ES-I3 (cell line): ENCODE measurements around the gene KCNJ15.

ENCODE experiments used
- H3K36me3 ChIP-seq: 2 replicates; pipeline ENCODE4 v1.6.1; 2013; ENCODE audit warnings: mild to moderate bottlenecking, low read length, control low read depth, moderate library complexity; ENCODE audit not compliant: insufficient read depth
- H3K4me1 ChIP-seq: 2 replicates; pipeline ENCODE4 v1.6.1; 2013; ENCODE audit warnings: mild to moderate bottlenecking, control low read depth, low read length; ENCODE audit not compliant: insufficient read depth
- H3K9ac ChIP-seq: 2 replicates; pipeline ENCODE4 v1.6.1; 2013; ENCODE audit warnings: low read depth, mild to moderate bottlenecking, low read length, moderate library complexity
- H3K9me3 ChIP-seq: 2 replicates; pipeline ENCODE4 v1.6.1; 2013; ENCODE audit warnings: mild to moderate bottlenecking, low read length, moderate library complexity; ENCODE audit not compliant: control insufficient read depth, insufficient read depth

The KCNJ15 gene

GRCh38 chr21:38291874-38292273, 35.1 kb downstream of the KCNJ15 start:
- Histone ChIP-seq H3K9me3 (no peaks in the 10 kb centered on the region), H3K36me3 (no peaks in the 10 kb centered on the region), H3K9ac (no peak overlapping the region), H3K4me1 (peaks cover 3% of the 10 kb centered on the region)

- no peaks in the 10 kb centered on the region for H3K36me3 ChIP-seq
- no peak overlapping the region for H3K9ac ChIP-seq
- H3K9me3 ChIP-seq: no peaks in the 10 kb centered on the region
- H3K4me1 ChIP-seq: peaks cover 12% of the 10 kb centered on the region
Observed at GRCh38 chr21:38293113-38293512, 36.3 kb downstream of the KCNJ15 start.

GRCh38 chr21:38293765-38294164, 37.0 kb downstream of the KCNJ15 start:
- Histone ChIP-seq H3K9ac (no peak overlapping the region), H3K9me3 (no peaks in the 10 kb centered on the region), H3K4me1 (peaks cover 12% of the 10 kb centered on the region), H3K36me3 (no peaks in the 10 kb centered on the region)

GRCh38 chr21:38294609-38295008, 37.8 kb downstream of the KCNJ15 start:
- Histone ChIP-seq H3K36me3 (no peaks in the 10 kb centered on the region), H3K4me1 (peaks cover 12% of the 10 kb centered on the region), H3K9ac (no peak overlapping the region), H3K9me3 (no peaks in the 10 kb centered on the region)

- no peak overlapping the region for H3K9ac ChIP-seq
- H3K4me1 ChIP-seq: peaks cover 12% of the 10 kb centered on the region
- no peaks in the 10 kb centered on the region for H3K36me3 ChIP-seq
- H3K9me3 ChIP-seq: no peaks in the 10 kb centered on the region
Observed at GRCh38 chr21:38295997-38296764, 39.4 kb downstream of the KCNJ15 start.

- Histone ChIP-seq H3K4me1 (peaks cover 18% of the 10 kb centered on the region), H3K9me3 (no peaks in the 10 kb centered on the region), H3K36me3 (no peaks in the 10 kb centered on the region), H3K9ac (no peak overlapping the region)
Observed at GRCh38 chr21:38297194-38297631, 40.4 kb downstream of the KCNJ15 start.

- no peaks in the 10 kb centered on the region for H3K36me3 ChIP-seq
- no peaks in the 10 kb centered on the region for H3K9me3 ChIP-seq
- H3K4me1 ChIP-seq: peaks cover 18% of the 10 kb centered on the region
- no peak overlapping the region for H3K9ac ChIP-seq
Observed at GRCh38 chr21:38297871-38298270, 41.1 kb downstream of the KCNJ15 start.

- Histone ChIP-seq H3K9me3 (no peaks in the 10 kb centered on the region), H3K9ac (no peak overlapping the region), H3K36me3 (no peaks in the 10 kb centered on the region), H3K4me1 (peaks cover 18% of the 10 kb centered on the region)
Observed at GRCh38 chr21:38298832-38299231, 42.0 kb downstream of the KCNJ15 start.

- Histone ChIP-seq H3K9me3 (no peaks in the 10 kb centered on the region), H3K36me3 (no peaks in the 10 kb centered on the region), H3K9ac (no peak overlapping the region), H3K4me1 (peaks cover 18% of the 10 kb centered on the region)
Observed at GRCh38 chr21:38299671-38300070, 42.9 kb downstream of the KCNJ15 start.

GRCh38 chr21:38300141-38300578, 43.4 kb downstream of the KCNJ15 start:
- Histone ChIP-seq H3K36me3 (no peaks in the 10 kb centered on the region), H3K9ac (no peak overlapping the region), H3K9me3 (no peaks in the 10 kb centered on the region), H3K4me1 (peaks cover 18% of the 10 kb centered on the region)

- H3K9ac ChIP-seq: no peak overlapping the region
Observed at GRCh38 chr21:38301321-38302214, 44.8 kb downstream of the KCNJ15 start.

GRCh38 chr21:38303300-38303699, 46.5 kb downstream of the KCNJ15 start:
- H3K9ac ChIP-seq: no peak overlapping the region
- no peaks in the 10 kb centered on the region for H3K36me3 ChIP-seq
- H3K4me1 ChIP-seq: peaks cover 6% of the 10 kb centered on the region; the same call in 1 of the 2 replicates
- no peaks in the 10 kb centered on the region; the same call in 1 of the 2 replicates for H3K9me3 ChIP-seq

More at GRCh38 chr21:38301321-38302214, 44.8 kb downstream of the KCNJ15 start:
- Histone ChIP-seq H3K36me3 (no peaks in the 10 kb centered on the region), H3K4me1 (peaks cover 18% of the 10 kb centered on the region), H3K9me3 (no peaks in the 10 kb centered on the region)

GRCh38 chr21:38306433-38307141, 49.8 kb downstream of the KCNJ15 start:
- no peaks in the 10 kb centered on the region; the same call in 1 of the 2 replicates for H3K9me3 ChIP-seq
- no peaks in the 10 kb centered on the region for H3K36me3 ChIP-seq
- peaks cover 9% of the 10 kb centered on the region; the same call in 1 of the 2 replicates for H3K4me1 ChIP-seq
- H3K9ac ChIP-seq: no peak overlapping the region
